Stimulated activated CD8-positive, alpha-beta memory T cell treated with anti-CD3 and anti-CD28 coated beads, Interleukin-2, amount 100 ng/mL, for 48 hours (primary cell): ENCODE measurements around the gene PLCXD3.

ENCODE experiments used
- DNase-seq, 2 donors: peaks; one replicate each; pipeline ENCODE4 v3.0.0-alpha.2; 2020; ENCODE audit warnings: low read depth in 2 of 2

The PLCXD3 gene

GRCh38 chr5:41415242-41415641, 95.2 kb downstream of the PLCXD3 start:
- DNase-seq = no peak

- DNase-seq = no peak
Measured at GRCh38 chr5:41414598-41414997, 95.8 kb downstream of the PLCXD3 start.

- DNase-seq = no peak
Measured at GRCh38 chr5:41413074-41413473, 97.3 kb downstream of the PLCXD3 start.

GRCh38 chr5:41412496-41412895, 97.9 kb downstream of the PLCXD3 start:
- no peak for DNase-seq

- no peak for DNase-seq
Measured at GRCh38 chr5:41410737-41411136, 99.7 kb downstream of the PLCXD3 start.

GRCh38 chr5:41410307-41410706, 100.1 kb downstream of the PLCXD3 start:
- DNase-seq = no peak

GRCh38 chr5:41408676-41409443, 101.5 kb downstream of the PLCXD3 start:
- no peak for DNase-seq

- DNase-seq = no peak
Measured at GRCh38 chr5:41406936-41407335, 103.5 kb downstream of the PLCXD3 start.

- no peak for DNase-seq
Measured at GRCh38 chr5:41406424-41406823, 104.0 kb downstream of the PLCXD3 start.

GRCh38 chr5:41404757-41405156, 105.6 kb downstream of the PLCXD3 start:
- no peak for DNase-seq

- no peak for DNase-seq
Measured at GRCh38 chr5:41403846-41404245, 106.6 kb downstream of the PLCXD3 start.

- DNase-seq = no peak
Measured at GRCh38 chr5:41402845-41403244, 107.6 kb downstream of the PLCXD3 start.

- no peak for DNase-seq
Measured at GRCh38 chr5:41399839-41400238, 110.6 kb downstream of the PLCXD3 start.

GRCh38 chr5:41392016-41392415, 118.4 kb downstream of the PLCXD3 start:
- no peak for DNase-seq

GRCh38 chr5:41374631-41375030, 135.8 kb downstream of the PLCXD3 start:
- no peak for DNase-seq

- DNase-seq = no peak
Measured at GRCh38 chr5:41373230-41373629, 137.2 kb downstream of the PLCXD3 start.

GRCh38 chr5:41371738-41372137, 138.7 kb downstream of the PLCXD3 start:
- DNase-seq = no peak

GRCh38 chr5:41370482-41370881, 139.9 kb downstream of the PLCXD3 start:
- DNase-seq = no peak

- DNase-seq = no peak
Measured at GRCh38 chr5:41369799-41370198, 140.6 kb downstream of the PLCXD3 start.

- DNase-seq = no peak
Measured at GRCh38 chr5:41368158-41368557, 142.2 kb downstream of the PLCXD3 start.

- DNase-seq = no peak
Measured at GRCh38 chr5:41365369-41365768, 145.0 kb downstream of the PLCXD3 start.

GRCh38 chr5:41364346-41364745, 146.1 kb downstream of the PLCXD3 start:
- no peak for DNase-seq

- no peak for DNase-seq
Measured at GRCh38 chr5:41363343-41363986, 146.9 kb downstream of the PLCXD3 start.
